GM19455 (cell line): Measurements from ENCODE around the gene TEX264.

Experiments used
- ATAC-seq: cut with Tn5 transposase; IDR thresholded peaks from one replicate; pipeline ENCODE4 v1.9.1; 2021; ENCODE audit not compliant: unreplicated experiment

Gene TEX264

GRCh38 chr3:51747840-51748239 lies 76.8 kb downstream of the TEX264 start:
- ATAC-seq: no peak

GRCh38 chr3:51748327-51748726 lies 77.3 kb downstream of the TEX264 start:
- no peak for ATAC-seq

- ATAC-seq: no peak
These were observed 79.8 kb downstream of the TEX264 start for GRCh38 chr3:51750878-51751277.

GRCh38 chr3:51751287-51751686 lies 80.2 kb downstream of the TEX264 start:
- no peak for ATAC-seq
